ENCODE measurements around the gene CFC1B.
"Not testable (repeated sequence)": the region's sequence is repeated elsewhere in the genome, so short reads cannot be mapped to it uniquely, and the experiment has no call there.

CFC1B gene

DNA sequence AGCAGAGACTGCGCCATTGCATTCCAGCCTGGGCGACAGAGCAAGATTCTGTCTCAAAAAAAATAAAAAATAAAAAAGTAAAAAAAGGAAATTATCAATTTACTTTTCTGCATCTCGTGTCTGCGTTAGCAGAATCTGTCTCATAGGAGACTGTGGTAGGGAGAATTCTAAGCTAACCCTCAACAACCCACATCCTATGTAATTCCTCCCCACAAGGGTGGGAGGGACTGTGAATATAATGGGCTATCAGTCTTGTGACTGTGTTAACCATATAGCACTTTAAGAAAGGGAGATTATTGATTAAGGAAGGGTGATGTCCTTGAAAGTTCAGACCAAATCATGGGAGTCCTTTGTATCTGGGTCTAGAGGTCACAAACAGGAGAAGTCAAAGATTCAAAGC, 45.1 kb downstream of the CFC1B start:
- not testable (repeated sequence) for DNase-seq (ENCODE audit: low spot score)

DNA sequence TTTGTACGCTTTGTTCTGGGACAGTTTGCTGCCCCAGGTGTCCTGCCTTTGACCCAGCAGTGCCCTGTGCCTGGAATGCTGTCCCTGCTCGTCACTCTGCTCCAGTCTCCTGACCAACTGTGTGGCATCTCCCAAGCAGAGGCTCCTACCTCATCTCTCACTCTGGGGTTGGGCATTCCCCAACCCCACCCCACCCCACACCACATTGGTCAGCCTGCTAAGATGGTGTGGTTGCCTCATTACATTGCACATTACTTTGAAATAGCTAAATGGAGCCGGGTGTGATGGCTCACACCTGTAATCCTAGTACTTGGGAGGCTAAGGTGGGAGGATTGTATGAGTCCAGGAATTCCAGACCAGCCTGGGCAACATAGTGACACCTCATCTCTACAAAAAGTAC, 50.9 kb downstream of the CFC1B start:
- not testable (repeated sequence) for DNase-seq (ENCODE audit: low spot score)

DNA sequence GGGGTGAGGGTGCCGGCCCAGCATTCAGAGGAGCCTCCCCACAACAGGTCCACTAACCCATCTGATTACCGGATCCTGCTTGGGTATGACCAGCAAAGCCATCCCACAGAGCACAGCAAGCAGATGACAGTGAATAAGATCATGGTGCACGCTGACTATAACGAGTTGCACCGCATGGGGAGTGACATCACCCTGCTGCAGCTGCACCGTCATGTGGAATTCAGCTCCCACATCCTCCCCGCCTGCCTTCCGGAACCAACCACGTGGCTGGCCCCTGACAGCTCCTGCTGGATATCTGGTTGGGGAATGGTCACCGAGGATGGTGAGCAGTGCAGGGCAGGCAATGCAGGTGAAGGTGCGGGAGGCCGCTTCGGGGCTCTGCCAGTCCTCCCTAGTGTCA, 53.2 kb downstream of the CFC1B start:
- not testable (repeated sequence) for DNase-seq (ENCODE audit: low spot score)

DNA sequence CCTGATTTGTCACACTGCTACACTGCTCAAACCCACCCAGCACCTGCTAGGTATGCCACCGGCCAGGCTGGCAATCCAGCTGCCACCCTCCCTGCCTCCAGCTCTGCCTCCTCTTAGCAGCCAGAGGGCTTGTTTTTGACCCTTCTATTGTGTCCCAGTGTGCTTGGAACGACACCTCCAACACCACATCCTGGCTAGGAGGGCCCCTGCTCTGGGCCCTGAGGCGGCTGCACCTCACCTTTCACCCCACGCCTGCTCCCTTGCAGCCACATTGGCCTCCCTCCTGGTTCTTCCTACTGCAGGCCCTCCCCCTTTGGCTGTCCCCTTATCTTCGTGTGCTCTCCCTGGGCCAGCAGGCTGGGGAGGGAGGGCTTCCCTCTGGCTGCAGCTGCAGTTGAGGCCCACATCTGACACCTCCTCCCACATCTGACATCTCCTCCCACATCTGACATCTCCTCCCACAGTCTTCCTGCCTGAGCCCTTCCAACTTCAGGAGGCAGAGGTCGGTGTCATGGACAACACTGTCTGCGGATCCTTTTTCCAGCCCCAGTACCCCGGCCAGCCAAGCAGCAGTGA, 55.3 kb downstream of the CFC1B start:
- DNase-seq (ENCODE audit: low spot score): not testable (repeated sequence)

DNA sequence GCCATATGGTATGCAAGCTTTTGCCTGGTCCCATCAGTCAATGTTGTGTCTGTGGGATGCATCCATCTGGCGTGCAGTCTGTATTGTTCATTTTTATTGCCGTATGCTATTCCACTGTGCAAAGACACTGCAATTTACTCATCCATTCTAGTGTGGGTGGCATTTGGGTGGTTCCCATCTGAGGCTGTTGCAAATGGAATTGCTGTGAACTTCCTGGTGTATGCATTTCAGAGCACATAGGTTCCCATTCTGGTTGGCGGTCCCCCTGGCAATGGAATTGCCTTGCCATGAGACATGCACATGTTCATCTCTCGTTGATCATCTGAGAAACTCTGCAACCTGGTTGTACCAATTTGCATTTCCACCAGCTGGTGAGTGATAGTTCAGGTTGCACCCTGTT, 56.5 kb downstream of the CFC1B start:
- DNase-seq (ENCODE audit: low spot score): not testable (repeated sequence)

Data from RKO (cell line).